GM19043 (cell line): ENCODE measurements around the gene CLEC7A.

Experiments
- ATAC-seq: cut with Tn5 transposase; IDR thresholded peaks from one replicate; pipeline ENCODE4 v1.9.1; 2021; ENCODE audit warnings: low read depth; ENCODE audit not compliant: unreplicated experiment

CLEC7A gene

GRCh38 chr12:10142976-10143589 lies 13.1 kb upstream of the CLEC7A start:
- no peak for ATAC-seq

- ATAC-seq: no peak
These were observed 10.0 kb upstream of the CLEC7A start for GRCh38 chr12:10140001-10140400.

GRCh38 chr12:10136637-10137205 lies 6.7 kb upstream of the CLEC7A start:
- no peak for ATAC-seq

GRCh38 chr12:10135126-10135525 lies 5.1 kb upstream of the CLEC7A start:
- no peak for ATAC-seq

- no peak for ATAC-seq
These were observed 2.9 kb upstream of the CLEC7A start for GRCh38 chr12:10132850-10133370.

GRCh38 chr12:10131111-10131690 lies 1.2 kb upstream of the CLEC7A start:
- ATAC-seq: no peak

- ATAC-seq: no peak
These were observed 1.3 kb downstream of the CLEC7A start for GRCh38 chr12:10128687-10129086.

- no peak for ATAC-seq
These were observed 3.6 kb downstream of the CLEC7A start for GRCh38 chr12:10126413-10126812.

- ATAC-seq: no peak
These were observed 7.3 kb downstream of the CLEC7A start for GRCh38 chr12:10122689-10123088.

- ATAC-seq: no peak
These were observed 8.7 kb downstream of the CLEC7A start for GRCh38 chr12:10121278-10121677.

GRCh38 chr12:10119066-10119465 lies 10.9 kb downstream of the CLEC7A start:
- ATAC-seq: no peak

- ATAC-seq: no peak
These were observed 14.1 kb downstream of the CLEC7A start for GRCh38 chr12:10115890-10116289.

- no peak for ATAC-seq
These were observed 14.7 kb downstream of the CLEC7A start for GRCh38 chr12:10115311-10115710.

GRCh38 chr12:10113920-10114319 lies 16.1 kb downstream of the CLEC7A start:
- ATAC-seq: no peak

GRCh38 chr12:10113075-10113474 lies 16.9 kb downstream of the CLEC7A start:
- ATAC-seq: no peak

GRCh38 chr12:10111451-10111850 lies 18.5 kb downstream of the CLEC7A start:
- no peak for ATAC-seq

GRCh38 chr12:10110256-10110844 lies 19.6 kb downstream of the CLEC7A start:
- ATAC-seq: no peak

GRCh38 chr12:10102322-10102721 lies 27.7 kb downstream of the CLEC7A start:
- ATAC-seq: no peak

- no peak for ATAC-seq
These were observed 28.3 kb downstream of the CLEC7A start for GRCh38 chr12:10101648-10102220.

GRCh38 chr12:10101042-10101579 lies 28.9 kb downstream of the CLEC7A start:
- no peak for ATAC-seq

- no peak for ATAC-seq
These were observed 31.2 kb downstream of the CLEC7A start, which contains the start of gene CLEC1A for GRCh38 chr12:10098791-10099190. Gene CLEC1A (minus strand): TSS chr12:10098985. CDS start chr12:10098922, 63 bp downstream.
